Suppressor macrophage (primary cell): ENCODE measurements around the gene NIPAL3.
"Not testable (repeated sequence)": the region's sequence is repeated elsewhere in the genome, so short reads cannot be mapped to it uniquely, and the experiment has no call there.

ENCODE experiments used
- DNase-seq, 4 experiments: peaks; one replicate each; pipeline ENCODE4 v3.0.0-alpha.2; 2020 to 2022

Gene NIPAL3

DNA sequence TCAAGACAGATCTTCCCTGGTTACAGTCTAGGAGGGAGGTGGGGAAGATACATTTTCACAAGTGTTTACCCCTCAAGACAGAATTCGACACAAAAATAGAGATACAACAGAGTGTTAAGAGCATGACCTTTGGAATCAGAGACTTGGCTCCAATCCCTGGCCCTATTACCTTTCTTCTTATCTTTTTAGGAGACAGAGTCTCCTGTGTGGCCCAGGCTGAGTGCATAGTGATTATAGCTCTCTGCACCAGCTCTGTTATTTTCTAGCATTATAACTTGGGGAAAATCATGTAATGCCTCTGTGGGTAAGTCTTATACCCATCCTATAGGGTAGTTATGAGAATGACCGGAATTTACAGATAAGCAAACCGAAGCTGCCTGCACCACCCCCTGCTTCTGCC lies 9.8 kb downstream of the NIPAL3 start:
- DNase-seq: no peak

DNA sequence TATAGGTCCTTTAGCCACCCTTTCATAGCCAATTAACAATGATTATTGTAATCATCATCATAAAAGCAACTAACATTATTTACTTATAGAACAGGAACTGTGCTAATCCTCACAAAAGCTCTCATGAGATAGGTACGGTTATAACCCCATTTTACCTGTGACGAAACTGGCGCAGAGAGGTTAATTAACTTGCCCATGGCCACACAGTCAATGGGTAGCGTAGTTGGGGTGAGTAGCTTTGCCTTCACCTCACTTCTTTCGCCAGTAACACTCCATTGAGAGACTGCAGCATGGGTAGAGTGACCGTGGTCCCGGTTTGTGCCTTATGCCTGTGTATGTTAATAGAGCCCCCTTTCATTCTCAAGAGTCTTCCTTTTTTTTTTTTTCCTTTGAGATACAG lies 10.3 kb downstream of the NIPAL3 start:
- DNase-seq: no peak

DNA sequence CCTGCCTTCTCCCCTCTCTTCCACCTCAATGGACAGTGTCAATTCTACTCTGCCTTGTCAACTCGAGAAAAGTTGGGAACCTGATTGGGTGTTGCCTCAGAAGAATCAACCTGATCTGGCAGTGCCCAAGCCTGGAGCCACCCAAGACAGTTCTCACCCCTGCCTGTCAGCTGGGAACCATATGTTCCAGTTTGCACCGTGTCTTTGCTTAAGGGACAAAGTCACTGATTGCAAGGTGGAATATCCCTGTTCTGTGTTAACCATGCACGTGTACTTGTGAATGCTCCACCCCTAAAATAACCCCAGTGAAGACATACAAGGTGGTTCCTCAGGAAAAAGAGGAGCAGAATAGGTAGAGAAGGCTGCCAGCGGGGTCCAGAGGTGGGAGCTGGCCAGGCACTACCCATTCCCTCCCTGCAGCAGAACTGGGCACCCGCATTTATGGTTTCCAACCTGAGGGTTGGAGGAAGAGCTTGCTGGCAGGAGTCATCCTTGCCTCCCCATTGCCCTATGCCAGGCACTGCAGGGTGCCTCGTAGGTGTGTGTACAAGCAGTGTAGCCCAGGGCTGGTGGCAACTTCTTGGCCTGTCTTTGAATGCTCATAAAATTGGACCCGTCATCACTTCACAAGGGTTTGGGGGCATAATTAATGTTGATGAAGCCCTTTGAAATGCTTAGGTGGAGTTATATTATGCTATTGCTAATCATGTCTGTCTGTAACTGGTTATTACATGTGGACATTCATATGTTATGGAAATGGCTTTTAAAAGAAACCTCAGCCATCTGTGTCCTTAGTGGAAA lies 11.3 kb downstream of the NIPAL3 start:
- no peak for DNase-seq

DNA sequence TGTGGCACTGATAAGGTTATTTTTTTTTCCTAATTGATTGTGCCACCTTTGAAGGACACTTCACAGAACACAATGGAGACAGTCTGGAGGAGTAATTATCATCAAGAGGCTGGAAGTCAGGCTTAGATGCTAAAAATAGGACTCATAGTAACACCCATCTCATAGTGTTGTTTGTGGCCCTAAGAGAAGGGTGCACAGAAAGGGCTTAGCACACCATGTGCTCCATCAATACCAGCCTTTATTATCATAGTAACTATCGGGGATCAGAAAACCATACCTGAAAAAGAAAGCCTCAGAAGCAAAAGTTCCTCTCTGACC lies 11.9 kb downstream of the NIPAL3 start:
- DNase-seq: no peak

DNA sequence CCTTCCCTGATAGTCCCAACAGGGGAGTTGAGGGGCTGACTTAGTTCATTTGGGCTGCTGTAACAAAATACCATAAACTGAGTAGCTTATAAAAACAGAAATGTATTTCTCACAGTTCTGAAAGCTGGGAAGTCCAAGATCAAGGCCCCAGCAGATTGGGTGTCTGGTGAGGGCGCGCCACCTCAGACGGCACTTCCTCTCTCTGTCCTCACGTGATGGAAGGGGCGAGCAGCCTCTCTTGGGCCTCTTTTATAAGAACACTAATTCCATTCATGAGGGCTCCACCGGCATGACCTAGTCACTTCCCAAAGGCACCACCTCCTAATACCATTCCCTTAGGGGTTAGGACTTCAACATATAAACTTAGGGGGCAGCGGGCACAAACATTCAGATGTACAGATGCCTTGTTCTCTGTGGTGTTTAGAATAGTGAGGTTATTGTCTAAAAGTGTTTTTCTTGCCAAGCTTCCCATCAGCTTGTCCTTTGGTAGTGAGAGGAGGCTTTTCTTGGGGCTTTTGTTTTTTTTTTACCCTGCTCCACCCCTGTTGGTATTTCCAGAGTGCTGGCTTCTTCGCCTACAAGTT lies 20.3 kb downstream of the NIPAL3 start:
- peak in 1 of 4 experiments; percentile 6 for DNase-seq

DNA sequence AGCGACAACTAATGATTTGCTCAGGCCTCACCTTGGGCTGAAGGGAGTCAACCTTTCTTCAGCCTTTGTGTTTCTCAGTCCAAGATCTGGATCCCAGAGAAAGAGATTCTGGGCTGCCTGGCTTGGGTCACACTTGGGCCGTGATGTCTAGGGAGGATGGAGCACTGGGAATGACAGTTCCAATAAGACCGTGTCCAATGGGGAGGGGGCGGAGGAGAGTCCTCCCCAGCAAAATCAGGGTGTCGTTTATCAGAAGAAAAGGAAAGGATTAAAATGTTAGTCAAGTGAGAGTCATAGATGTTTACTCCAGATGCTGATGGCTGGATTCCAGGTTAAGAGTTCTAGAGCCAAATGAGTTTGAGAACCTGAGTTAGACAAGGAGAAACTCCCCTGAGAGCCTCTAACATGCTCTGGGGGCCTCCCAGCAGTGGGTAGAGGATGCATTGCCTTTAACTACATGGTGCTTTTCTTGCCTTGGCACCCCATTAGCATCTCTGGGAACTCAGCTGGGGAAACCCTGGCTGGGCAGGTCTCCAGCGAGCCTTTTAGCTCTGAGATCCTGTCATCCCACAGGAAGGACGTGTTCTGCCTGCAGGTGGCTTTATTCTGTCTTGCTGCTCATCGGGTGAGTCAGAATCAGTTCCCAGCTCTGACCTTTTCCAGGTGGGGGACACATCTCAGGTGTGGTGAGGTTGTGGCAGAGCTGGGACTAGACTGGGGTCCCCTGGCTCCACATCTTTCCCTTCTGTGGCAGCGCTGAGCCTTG lies 22.2 kb downstream of the NIPAL3 start:
- DNase-seq: no peak

DNA sequence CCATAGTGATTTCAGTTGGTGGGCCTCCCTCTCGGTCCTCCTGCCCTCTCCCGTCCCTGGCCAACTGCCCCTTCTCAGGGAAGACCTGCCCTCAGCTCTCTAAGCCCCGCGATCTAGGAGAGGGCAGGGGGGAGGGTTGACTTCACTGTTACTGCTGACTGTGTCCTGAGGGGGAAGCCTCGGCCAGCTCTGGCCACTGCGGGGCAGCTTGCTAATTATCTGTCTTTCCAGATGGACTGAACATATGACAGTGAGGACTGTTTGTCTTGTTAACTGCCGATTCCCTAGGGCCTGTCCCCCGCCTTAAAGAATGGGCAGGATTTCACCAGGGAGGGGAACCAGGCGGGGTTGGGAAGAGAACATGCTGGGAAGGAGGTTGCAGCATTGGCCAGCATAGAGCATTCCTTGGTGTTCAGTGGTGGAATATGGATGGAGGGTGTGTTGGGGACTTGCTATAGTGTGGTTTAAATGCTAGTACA lies 22.9 kb downstream of the NIPAL3 start:
- no peak for DNase-seq

DNA sequence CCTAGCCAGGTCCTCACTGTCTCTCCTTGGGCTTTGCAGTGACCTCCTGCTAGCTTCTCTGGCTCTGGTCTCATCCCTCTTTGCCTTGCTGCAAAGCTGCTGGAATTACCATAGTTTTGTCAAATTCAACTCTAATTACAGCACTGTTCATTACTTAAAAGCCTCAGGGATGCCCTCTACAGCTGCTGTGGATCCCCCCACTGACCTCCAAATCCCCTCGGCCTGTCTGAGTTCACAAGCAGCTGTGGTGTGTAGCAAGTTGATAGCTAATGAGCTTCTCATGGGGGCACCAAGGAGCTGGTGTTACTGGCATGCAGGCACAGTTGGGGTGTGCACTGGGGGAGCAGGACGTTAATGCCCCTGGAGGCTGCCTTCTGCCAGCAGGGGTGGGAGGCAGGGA lies 24.8 kb downstream of the NIPAL3 start:
- DNase-seq: no peak

DNA sequence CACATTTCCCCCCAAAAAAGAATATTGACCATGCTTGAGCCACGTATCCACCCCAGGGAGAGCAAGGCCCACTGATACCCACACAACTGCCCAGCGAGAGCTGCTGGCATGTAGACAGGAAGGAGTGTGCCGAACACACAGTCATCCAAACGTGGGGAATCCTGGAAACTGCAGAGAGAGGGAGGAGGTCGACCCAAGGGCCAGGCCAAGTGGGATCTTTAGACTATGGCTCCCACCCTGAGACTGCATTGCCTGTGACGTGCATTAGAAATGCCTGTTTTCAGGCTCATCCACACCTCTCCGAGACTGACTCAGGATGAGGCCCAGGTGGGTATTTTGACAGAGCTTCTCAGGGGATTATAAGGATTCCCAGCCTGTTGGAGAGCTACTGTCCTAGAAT lies 25.9 kb downstream of the NIPAL3 start:
- no peak for DNase-seq

DNA sequence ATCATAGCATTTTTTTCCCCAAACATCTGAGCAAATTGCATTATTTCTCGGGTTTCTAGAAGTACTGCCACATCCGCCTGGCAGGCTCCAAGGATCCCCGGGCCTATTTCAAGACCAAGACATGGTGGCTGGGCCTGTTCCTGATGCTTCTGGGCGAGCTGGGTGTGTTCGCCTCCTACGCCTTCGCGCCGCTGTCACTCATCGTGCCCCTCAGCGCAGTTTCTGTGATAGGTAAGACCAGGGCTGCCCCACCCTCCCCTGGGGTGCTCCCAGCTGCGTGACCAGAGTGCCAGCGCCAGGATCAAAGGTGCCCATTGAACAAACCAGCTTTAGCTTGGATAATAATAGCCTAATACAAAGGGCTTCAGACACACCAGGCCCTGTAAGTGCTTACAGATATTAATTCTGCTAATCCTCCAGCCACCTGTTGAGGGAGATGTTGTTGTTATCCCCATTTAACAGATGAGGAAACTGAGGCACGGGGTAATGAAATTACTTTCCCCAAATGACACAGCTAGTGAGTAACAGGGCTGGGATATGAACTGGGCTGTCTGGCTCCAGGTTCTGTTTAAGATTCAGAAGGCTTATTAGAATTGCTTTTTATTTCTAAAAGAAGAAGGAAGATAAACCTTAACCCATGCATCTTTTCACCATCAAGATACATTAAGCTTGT lies 26.5 kb downstream of the NIPAL3 start:
- no peak for DNase-seq

DNA sequence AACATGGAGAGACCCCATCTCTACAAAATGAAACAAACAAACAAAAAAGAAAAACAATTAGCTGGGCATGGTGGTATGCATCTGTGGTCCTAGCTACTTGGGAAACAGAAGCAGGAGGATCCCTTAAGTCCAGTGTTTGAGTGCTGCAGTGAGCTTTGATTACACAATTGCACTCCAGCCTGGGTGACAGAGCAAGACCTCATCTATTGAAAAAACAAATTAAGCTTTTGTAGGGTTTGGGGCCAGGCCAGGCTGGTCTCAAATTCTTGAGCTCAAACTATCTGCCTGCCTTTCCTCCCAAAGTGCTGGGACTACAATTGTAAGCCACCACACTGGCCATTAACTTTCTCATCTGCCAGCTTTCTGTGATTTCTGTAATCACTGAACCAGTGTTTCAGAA lies 27.2 kb downstream of the NIPAL3 start:
- no peak for DNase-seq

DNA sequence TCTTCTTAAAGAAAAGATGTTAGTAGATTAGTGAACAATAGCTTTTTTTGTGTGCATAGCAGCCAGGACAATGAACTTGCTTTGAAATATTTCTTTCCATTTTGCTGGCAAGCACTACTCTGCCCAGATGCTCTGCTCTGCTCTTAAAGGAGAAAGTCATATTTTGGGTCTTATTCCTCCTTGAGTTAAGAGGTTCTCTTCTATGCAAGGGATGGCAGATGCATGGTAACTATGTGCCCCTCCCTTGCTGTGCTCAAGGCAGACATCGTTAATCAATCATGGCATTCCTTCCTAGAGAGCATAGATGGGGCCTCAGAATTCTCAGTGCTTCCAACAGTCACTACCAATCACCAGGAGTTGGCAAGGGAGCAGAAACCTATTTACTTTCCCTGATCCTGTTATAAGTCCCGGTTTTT lies 27.6 kb downstream of the NIPAL3 start:
- no peak for DNase-seq

DNA sequence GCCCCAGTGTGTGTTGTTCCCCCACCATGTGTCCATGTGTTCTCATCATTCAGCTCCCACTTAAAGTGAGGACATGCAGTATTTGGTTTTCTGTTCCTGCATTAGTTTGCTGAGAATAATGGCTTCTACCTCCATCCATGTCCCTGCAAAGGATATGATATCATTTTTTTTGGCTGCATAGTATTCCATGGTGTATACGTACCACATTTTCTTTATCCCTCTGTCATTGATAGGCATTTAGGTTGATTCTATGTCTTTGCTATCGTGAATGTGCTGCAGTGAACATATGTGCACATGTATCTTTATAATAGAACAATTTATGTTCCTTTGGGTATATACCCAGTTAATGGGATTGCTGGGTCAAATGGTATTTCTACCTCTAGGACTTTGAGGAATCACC lies 30.8 kb downstream of the NIPAL3 start:
- DNase-seq: not testable (repeated sequence)

DNA sequence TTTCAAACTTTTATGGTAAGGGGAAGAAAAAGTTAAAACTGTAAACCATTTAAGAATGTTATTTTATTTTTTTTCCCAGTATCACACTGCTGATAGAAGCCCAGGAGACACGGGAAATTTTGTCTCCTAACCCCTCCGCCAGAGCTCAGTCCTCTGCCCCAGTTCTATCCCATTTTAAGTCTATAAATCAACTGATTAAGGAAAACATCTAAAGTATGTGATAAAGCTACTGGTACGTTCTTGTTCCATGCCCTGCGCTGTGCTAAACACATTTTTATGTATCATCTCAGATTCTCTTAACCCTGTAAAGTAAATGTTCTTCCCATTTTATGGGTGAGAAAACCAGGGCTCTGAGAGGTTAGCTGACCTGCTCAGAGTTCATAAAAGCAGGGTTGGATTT lies 34.7 kb downstream of the NIPAL3 start:
- no peak for DNase-seq

DNA sequence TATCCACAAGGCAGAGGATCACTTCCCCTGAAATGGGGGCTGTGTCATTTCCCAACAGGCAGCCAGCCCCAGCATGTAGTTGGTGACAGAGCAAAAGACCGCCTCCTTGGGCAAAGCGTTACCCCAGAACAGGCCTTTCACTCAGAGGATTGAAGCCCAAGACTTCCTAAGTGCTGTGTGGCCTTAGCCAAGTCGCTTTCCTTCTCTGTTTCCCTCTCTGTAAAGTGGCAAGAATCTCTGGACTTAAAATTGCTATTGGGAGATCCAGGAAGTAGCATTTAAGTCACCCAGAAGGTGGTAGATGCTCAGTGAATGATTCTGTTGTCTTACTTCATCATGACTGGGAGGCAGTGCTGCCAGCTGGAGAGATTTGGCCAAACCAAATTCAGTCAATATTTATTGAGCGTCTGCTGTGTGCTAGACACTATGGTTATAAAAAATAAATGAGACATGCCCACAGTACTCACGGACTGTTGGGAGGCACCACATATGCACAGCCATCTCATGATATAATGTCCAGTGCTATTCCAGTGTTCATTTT lies 35.3 kb downstream of the NIPAL3 start:
- DNase-seq: no peak

DNA sequence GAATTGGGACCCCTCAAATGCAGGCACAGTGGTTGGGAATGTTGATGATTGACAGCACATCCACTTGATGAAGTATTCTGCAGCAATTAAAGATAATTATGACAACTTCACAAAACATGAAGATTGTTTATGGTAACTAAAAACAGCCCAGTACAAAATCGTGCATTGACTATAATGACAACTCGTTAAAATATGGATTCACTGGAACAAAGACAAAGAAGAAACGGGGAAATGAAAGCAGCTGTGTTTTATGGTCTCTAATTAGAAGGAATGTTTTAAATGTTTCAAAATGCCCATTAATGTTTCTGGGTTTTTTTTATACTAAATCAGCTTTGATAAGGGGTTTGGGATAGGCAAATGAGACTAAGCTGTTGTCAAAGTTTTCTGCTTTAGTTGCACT lies 36.1 kb downstream of the NIPAL3 start:
- DNase-seq: no peak

DNA sequence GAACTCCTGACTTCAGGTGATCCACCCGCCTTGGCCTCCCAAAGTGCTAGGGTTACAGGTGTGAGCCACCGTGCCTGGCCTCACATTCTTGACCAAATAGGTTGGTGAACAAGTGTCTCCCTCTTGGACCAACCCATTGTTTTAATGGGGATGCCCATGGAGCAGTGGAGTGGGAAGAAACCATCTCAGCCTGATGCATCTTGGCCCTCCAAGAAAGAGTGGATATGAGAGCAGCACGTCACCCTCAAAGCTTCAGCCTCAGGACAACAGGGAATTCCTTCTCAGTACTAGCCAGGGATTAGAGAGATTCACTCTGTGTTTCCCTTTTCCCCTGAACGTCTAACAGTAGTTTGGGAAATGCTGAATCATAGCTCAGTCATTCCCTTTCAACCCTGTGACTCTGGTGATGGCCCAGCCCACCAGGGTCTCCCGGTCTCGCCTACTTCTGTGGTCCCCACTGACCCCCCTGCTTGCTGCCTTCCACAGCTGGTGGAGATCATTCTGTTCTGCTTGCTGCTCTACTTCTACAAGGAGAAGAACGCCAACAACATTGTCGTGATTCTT lies 37.4 kb downstream of the NIPAL3 start:
- DNase-seq: no peak

DNA sequence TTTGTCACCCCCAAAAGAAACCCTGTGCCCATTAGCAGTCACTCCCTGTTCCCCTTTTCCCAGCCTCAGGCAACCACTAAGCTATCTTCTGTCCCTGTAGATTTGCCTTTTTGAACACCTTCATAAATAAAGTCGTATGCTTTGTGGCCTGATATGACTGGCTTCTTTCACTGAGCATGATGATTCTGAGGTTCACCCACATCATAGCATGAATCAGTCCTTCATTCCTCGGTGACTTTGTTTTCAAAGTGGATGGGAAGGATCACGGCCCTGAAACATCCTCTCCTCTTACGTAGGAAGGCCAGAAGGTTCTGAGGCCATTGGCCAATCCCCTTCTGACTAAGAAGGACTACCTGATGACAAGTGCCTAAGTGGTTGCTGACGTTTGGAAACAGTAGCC lies 39.1 kb downstream of the NIPAL3 start:
- DNase-seq: peak in 3 of 4 experiments; percentile 33 to 53 (median 36)

DNA sequence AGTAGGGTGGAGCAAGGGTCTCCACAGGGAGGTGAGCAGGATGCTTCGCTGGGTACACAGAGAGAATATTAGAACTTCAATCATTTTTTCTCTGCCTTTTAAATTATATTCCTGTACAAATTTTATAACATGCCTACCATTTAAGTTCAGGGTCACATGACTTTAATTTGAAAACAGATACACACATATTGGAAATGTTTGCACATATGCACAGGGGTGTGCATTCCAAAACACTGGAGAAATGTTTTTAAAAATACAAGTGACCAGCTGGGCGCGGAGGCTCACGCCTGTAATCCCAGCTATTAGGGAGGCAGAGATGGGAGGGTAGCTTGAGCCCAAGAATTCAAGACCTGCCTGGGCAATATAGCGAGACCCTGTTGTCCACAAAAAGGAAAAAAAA lies 39.7 kb downstream of the NIPAL3 start:
- no peak for DNase-seq

DNA sequence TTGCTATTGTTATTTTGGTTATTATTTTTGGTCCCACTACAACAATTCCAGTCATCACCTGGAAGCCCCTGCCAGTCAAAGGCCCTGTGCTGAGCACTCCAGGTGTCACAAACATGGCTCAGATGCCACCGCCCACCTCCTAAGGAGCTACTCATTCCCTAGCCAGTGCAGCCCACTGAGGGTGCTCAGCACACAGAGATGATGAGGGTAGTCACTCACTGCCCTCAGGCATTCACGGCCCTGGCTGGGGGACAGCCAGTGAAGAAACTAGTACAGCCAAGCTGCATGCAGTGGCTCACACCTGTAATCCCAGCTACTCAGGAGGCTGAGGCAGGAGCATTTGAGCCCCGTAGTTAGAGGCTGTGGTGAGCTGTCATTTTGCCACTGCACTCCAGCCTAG lies 42.3 kb downstream of the NIPAL3 start:
- DNase-seq: no peak

DNA sequence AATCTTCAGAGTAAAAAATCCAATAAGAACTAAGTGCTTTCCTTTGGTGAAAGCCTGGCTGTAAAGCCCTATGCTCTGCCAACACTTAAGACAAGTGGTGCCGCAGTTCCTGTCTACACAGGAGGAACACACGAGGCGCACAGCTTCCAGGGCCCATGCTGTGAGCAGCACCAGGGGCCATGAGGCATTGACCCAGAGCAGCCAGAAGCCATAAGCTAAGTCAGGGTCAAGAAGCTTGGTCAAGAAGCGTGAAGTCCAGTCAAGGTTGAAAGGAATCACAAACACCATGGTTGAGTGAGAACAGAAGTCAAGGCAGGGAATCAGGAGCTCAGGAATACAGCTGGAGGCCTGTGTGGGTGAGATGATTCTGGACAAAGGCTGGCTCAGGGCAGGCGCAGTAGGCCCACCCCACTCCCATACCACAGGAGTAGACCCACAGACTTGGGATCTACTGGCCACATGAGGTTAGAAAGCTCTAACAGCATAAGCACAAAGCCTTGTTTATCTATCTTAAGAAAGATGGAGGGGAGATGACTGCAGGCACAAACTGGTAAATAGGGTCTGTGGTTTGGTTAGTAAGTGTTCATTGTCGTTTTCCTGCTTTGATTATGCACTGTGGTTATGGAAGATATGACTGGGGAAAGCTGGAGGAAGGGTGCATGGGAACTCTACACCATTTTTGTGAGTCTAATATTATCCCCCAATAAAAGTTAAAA lies 44.1 kb downstream of the NIPAL3 start:
- DNase-seq: no peak

DNA sequence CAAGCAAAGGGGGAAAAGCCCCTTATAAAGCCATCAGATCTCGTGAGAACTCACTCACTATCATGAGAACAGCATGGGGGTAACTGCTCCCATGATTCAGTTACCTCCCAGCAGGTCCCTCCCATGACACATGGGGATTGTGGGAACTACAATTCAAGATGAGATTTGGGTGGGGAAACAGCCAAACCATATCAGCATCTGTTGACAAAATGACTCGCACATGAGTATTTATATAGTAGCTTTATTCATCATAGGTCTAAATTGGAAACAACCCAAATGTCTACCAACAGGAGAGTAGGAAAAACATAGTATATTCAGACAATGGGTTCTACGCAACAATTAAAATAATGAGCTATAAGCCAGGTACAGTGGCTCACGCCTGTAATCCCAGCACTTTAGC lies 46.5 kb downstream of the NIPAL3 start:
- not testable (repeated sequence) for DNase-seq
